K562 treated with DMSO at 1 percent for 12 hours (cell line): ENCODE results near the gene PSG5. TPM values are rescaled to one million over a fixed set of nuclear protein-coding genes. Genes with fewer than 3 reads are reported as not detected.

Experiments used
- total RNA-seq: library from RNA; unstranded; fragments of 300-600 nt; gene quantifications from 2 replicates; pipeline ENCODE4 v1.2.3, GENCODE V29; 2022; ENCODE audit not compliant: insufficient read depth

PSG5 gene
- total RNA-seq = not detected in 2 replicates

GRCh38 chr19:43186311-43186935 lies at the start of gene PSG5:
PSG5 (minus strand) TSS chr19:43186536; CDS start chr19:43186405, 131 bp downstream.

GRCh38 chr19:43205471-43206105 lies 19.3 kb upstream of the PSG5 start, which contains the start of gene PSG4:
PSG4 (minus strand) TSS chr19:43205638; CDS start chr19:43205536, 102 bp downstream.

Other genes with a start within 250 kb of the PSG5 start
- not detected in 2 replicates for gene PSG7, start 249.3 kb downstream of the PSG5 start, total RNA-seq
- not detected in 2 replicates for gene PSG11, start 160.1 kb downstream of the PSG5 start, total RNA-seq
- gene PSG2, start 103.8 kb downstream of the PSG5 start, total RNA-seq = not detected in 2 replicates
- not detected in 2 replicates for gene PSG4, start 19.1 kb upstream of the PSG5 start, total RNA-seq
- gene PSG9, start 83.0 kb upstream of the PSG5 start, total RNA-seq = not detected in 2 replicates
- not detected in 2 replicates for gene CD177, start 167.2 kb upstream of the PSG5 start, total RNA-seq
- 1.0 and 1.7 TPM in 2 replicates for gene TEX101, start 228.4 kb upstream of the PSG5 start, total RNA-seq